ENCODE results near the gene KRTAP3-1. TPM values are rescaled to one million over a fixed set of nuclear protein-coding genes. Genes with fewer than 3 reads are reported as not detected.
"Not testable (repeated sequence)": the region's sequence is repeated elsewhere in the genome, so short reads cannot be mapped to it uniquely, and the experiment has no call there.

KRTAP3-1 gene
- not detected in 2 replicates for total RNA-seq

GRCh38 chr17:41008811-41009210 lies at the start of gene KRTAP3-1:
TSS of gene KRTAP3-1 (minus strand) at chr17:41009128. CDS start at chr17:41009074, 54 bp downstream.
- no peak for DNase-seq (ENCODE audit: low read depth in 2 of 2)

DNA sequence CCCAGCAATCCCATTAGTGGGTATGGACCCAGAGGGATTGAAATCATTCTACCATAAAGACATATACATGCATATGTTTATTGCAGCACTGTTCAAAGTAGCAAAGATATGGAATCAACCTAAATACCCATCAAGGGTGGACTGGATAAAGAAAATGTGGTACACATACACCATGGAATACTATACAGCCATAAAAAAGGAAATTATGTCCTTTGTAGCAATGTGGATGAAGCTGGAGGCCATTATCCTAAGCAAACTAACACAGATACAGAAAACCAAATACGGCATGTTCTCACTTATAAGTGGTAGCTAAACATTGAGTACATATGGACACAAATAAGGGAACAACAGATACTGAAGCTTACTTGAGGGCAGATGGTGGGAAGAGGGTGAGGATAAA lies 48.6 kb upstream of the KRTAP3-1 start:
- DNase-seq (ENCODE audit: low read depth in 2 of 2): no peak

- DNase-seq (ENCODE audit: low read depth in 2 of 2): not testable (repeated sequence)
Observed at GRCh38 chr17:41055130-41055529, 46.2 kb upstream of the KRTAP3-1 start, which contains the start of gene KRTAP2-2. TSS of gene KRTAP2-2 (minus strand) at chr17:41055230. CDS start at chr17:41055211, 19 bp downstream.

GRCh38 chr17:41054556-41054955 lies 45.6 kb upstream of the KRTAP3-1 start:
- DNase-seq (ENCODE audit: low read depth in 2 of 2): not testable (repeated sequence)

DNA sequence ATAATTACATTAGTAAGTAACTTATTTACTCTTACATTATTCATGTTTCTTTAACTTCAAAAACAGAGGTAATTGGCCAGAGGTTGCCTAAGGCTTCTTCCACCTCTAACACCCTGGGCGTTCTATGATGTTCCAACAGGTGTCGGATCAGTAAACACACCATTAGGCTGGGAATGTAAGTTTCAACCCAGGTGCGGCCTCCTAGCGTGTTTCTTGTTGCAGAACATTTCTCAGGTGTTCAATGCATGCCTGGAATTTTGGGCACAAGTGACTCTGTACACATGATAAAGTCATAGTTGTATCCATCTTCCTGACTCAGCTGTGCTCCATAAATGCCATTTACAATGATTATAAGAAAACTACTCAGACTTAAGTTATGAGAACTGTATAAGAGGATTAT lies 45.1 kb upstream of the KRTAP3-1 start:
- no peak for DNase-seq (ENCODE audit: low read depth in 2 of 2)

DNA sequence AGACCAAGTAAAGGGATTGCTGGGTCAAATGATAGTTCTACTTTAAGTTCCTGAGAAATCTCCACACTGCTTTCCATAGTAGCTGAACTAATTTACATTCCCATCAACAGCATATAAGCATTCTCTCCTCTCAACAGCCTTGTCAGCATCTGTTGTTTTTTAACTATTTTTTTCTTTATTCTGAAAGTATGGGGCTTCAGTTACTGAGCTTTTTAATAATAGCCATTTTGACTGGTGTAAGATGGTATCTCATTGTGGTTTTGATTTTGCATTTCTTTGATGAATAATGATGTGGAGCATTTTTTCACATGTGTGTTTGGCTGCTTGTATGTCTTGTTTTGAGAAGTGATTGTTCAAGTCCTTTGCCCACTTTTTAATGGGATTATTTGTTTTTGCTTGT lies 43.6 kb upstream of the KRTAP3-1 start:
- no peak for DNase-seq (ENCODE audit: low read depth in 2 of 2)

DNA sequence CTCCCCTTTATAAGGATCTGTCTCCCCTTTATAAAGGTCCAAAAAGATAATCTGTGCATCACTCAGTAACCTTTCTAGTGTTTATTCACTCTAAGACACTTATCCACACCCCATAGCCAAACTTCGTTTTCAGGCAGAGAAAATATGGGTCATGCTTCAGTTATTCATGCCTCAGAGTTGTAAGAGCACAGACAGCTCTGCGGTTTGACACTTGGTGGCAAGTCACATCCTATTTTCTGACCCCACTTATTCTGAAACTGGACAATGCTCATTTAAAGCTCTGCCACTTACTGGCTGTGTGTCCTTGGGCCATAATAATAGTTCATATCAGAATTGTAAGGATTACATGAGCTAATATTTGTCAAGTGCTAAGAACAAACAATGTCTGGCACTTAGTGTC lies 40.2 kb upstream of the KRTAP3-1 start:
- peak in 1 of 2 donors; percentile 2 for DNase-seq (ENCODE audit: low read depth in 2 of 2)

- no peak for DNase-seq (ENCODE audit: low read depth in 2 of 2)
Observed at GRCh38 chr17:41048441-41048840, 39.5 kb upstream of the KRTAP3-1 start.

- DNase-seq (ENCODE audit: low read depth in 2 of 2): not testable (repeated sequence)
Observed at GRCh38 chr17:41046735-41047465, 38.0 kb upstream of the KRTAP3-1 start, which contains the start of gene KRTAP2-1. TSS of gene KRTAP2-1 (minus strand) at chr17:41047316. CDS start at chr17:41047267, 49 bp downstream.

- no peak for DNase-seq (ENCODE audit: low read depth in 2 of 2)
Observed at GRCh38 chr17:41042953-41043352, 34.0 kb upstream of the KRTAP3-1 start.

- DNase-seq (ENCODE audit: low read depth in 2 of 2): not testable (repeated sequence)
Observed at GRCh38 chr17:41040783-41041571, 32.0 kb upstream of the KRTAP3-1 start, which contains the start of gene KRTAP1-1. TSS of gene KRTAP1-1 (minus strand) at chr17:41041450. CDS start at chr17:41041397, 53 bp downstream.

DNA sequence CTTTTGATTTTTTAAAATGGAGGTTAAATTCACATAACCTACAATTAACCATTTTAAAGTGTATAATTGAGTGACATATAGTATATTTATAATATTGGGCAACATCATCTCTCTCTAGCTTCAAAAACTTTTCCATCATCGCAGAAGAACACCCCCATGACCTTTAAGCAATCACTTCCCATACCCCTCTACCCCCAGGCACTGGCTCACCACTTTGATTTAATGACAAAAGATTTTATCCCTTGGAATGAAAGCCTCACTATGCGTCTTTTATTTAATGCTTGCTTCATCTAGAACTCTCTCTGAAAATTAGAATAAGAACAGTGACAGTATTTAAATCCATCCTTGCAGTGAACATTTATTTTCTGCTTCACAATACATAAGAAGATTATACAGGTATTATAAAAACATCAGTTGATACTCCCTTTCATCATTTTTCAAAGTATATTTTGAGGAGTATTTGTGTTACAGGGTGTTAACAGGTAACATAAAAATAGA lies 29.0 kb upstream of the KRTAP3-1 start:
- no peak for DNase-seq (ENCODE audit: low read depth in 2 of 2)

- not testable (repeated sequence) for DNase-seq (ENCODE audit: low read depth in 2 of 2)
Observed at GRCh38 chr17:41034346-41034935, 25.5 kb upstream of the KRTAP3-1 start, which contains the start of gene KRTAP1-3. TSS of gene KRTAP1-3 (minus strand) at chr17:41034874. CDS start at chr17:41034821, 53 bp downstream.

DNA sequence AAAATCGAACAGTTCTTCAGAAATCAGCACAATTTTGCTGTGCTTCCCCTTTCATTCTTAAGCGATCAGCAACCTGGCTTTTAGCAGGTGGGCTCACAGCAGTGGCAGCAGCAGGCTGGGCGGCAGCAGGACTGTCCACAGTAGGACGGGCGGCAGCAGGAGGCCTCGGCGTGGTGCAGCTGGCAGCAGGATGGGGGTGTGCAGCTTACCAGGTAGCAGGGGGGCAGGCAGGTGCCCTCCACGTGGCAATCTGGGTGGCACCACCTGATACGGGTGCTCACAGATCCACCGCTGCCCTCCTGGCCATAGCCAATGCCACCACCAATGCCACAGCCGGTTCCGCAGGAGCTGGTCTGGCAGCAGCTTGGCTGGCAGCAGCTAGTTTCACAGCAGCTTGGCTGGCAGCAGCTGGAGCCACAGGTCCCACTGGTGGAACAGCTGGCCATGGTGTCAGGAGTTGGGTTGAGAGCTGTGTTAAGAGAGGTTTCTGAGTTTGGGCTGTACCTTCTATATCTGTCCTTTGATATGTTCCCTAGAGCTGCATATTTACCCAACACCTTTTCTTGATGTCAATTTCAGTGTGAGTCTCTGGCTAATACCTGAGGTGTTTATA lies 20.8 kb upstream of the KRTAP3-1 start, which contains the start of gene KRTAP1-4:
TSS of gene KRTAP1-4 (minus strand) at position 563 of the 613 bp plus-strand sequence. CDS start at position 446, 117 bp downstream.
- no peak for DNase-seq (ENCODE audit: low read depth in 2 of 2)

DNA sequence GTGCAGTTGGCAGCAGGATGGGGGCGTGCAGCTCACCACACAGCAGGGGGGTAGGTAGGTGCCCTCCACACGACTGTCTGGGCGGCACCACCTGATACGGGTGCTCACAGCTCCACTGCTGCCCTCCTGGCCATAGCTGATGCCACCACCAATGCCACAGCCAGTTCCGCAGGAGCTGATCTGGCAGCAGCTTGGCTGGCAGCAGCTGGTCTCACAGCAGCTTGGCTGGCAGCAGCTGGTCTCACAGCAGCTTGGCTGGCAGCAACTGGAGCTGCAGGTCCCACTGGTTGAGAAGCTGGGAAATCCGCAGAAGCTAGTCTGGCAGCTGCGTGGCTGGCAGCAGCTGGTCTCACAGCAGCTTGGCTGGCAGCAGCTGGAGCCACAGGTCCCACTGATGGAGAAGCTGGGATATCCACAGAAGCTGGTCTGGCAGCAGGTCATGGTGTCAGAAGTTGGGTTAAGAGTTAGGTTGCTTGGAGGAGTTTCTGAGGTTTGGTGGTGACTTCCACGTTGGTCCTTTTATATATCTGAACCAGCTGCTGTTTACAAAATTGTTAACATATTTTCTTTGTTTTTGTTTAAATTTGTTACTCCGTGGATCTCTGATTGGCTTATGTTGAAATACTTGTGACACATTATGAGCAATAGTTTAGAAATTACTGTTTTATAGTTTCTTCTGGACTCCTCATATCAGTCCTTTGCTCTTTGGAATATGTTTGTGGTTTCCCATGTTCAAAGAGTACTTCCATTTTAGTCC lies 18.0 kb upstream of the KRTAP3-1 start, which contains the start of gene KRTAP1-5:
TSS of gene KRTAP1-5 (minus strand) at position 494 of the 757 bp plus-strand sequence. CDS start at position 441, 53 bp downstream.
- no peak for DNase-seq (ENCODE audit: low read depth in 2 of 2)

DNA sequence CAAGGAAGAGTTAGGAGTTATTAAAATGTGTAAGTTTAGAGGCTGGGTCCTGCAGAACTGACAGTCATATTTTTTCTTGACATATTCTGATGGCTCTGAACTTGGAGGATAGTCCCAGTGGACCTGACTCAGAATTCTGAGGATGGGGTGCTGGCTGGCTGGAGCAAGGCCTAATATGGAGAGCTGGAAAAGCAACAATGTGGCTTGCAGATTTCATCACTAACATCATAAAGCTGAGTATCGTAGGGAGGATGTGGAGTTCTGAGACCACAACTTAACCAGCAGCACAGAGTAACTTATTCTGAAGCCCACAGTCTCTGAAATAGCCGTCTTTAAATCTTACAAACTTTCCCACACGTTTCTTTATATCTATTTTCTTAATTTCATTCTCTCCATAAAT lies 15.8 kb upstream of the KRTAP3-1 start:
- DNase-seq (ENCODE audit: low read depth in 2 of 2): no peak

- DNase-seq (ENCODE audit: low read depth in 2 of 2): no peak
Observed at GRCh38 chr17:41020336-41020735, 11.4 kb upstream of the KRTAP3-1 start.

- DNase-seq (ENCODE audit: low read depth in 2 of 2): no peak
Observed at GRCh38 chr17:41019415-41019814, 10.5 kb upstream of the KRTAP3-1 start.

DNA sequence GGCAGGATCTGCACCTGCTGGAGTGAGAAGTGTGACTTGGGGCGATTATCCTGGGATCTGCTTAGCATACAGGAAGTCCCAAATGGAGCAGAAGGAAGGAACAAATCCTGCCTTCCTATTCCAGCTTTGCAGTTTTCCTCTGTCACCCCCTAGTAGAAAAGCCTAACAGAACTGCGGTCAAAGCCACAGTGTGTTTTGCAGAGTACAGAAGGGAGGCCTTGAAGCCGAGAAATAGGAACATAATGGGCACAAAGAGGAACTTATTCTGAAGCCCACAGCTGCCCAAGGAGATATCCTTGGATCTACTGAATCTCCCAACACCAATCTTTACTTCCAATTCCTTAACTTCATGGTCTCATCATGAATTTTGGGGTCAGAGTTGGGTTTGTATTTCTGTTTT lies 9.6 kb upstream of the KRTAP3-1 start:
- DNase-seq (ENCODE audit: low read depth in 2 of 2): no peak

- no peak for DNase-seq (ENCODE audit: low read depth in 2 of 2)
Observed at GRCh38 chr17:41016578-41017215, 7.8 kb upstream of the KRTAP3-1 start.
